Ureter (tissue), 1 donor: ENCODE measurements around the gene GUCA2A. TPM values are rescaled to one million over a fixed set of nuclear protein-coding genes. Genes with fewer than 3 reads are reported as not detected.
A peak's percentile ranks its signal among the peaks of the same experiment; 100 is the strongest.

ENCODE experiments used
- DNase-seq: peaks from one replicate; pipeline ENCODE4 v3.0.0-alpha.2; 2020; ENCODE audit warnings: low spot score
- total RNA-seq: library from RNA; stranded (reverse); gene quantifications from one replicate; pipeline ENCODE4 v1.2.4, GENCODE V29; 2023
- donor health status: DM: yes; HTN: yes; CAD: no.

GUCA2A gene
- total RNA-seq, 1 donor from 2014 or later: not detected

DNA sequence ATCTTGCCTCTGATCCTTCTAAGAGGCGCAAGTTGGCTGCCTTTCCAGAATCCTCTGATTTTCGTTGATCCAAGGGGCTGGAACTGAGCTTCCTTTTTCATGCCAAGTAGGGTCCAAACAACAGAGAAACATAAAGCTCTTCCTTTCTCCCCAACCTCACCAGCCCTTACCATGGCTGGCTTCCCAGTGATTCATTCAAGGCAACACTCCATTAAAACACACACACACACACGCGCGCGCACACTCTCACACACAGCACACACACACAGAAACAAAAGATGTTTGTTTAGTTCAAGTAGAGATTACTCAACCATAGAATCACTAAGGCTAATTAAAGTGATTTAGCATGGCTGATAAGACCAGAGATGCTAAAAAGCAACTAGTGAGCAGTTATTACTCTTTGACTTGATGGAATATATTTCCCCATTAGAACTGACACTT is 13.0 kb upstream of the GUCA2A start:
- DNase-seq: peak; percentile 72

GRCh38 chr1:42176902-42177519 is 12.5 kb upstream of the GUCA2A start:
- no peak for DNase-seq

DNA sequence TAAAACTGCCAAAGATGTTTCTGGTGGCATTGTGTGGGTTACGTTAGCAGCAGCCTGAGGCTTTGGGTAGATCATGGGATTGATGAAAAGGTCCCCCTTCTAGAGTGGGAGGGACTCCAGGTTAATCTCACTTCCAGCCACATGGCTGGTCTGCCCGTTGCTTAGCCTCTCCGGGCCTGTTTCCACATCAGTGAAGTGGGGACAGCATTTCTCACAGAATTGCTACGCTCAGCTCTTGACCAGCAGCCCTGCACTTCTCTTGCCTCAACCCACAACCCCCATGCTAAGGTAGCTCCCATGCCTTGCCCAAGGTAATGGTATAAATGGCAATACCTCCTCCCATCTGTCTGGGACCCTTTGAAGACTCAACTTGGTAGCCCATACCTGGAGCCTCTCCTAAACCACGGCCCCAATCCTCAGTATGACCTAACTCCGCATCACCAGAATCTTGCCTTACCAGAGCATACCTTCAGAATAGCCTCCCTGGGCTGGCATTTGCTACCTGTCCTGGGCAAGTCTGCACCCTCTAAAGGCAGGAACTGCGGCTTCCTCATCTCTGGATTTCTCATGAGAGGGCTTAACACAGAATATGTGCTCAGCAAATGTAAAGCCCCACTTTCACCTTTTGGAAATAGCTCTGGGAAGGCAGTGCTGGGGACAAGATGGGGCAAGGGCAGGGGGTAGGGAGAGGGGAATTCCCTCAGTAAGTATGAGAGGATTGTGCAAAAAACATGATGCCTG is 10.9 kb upstream of the GUCA2A start:
- DNase-seq: no peak

DNA sequence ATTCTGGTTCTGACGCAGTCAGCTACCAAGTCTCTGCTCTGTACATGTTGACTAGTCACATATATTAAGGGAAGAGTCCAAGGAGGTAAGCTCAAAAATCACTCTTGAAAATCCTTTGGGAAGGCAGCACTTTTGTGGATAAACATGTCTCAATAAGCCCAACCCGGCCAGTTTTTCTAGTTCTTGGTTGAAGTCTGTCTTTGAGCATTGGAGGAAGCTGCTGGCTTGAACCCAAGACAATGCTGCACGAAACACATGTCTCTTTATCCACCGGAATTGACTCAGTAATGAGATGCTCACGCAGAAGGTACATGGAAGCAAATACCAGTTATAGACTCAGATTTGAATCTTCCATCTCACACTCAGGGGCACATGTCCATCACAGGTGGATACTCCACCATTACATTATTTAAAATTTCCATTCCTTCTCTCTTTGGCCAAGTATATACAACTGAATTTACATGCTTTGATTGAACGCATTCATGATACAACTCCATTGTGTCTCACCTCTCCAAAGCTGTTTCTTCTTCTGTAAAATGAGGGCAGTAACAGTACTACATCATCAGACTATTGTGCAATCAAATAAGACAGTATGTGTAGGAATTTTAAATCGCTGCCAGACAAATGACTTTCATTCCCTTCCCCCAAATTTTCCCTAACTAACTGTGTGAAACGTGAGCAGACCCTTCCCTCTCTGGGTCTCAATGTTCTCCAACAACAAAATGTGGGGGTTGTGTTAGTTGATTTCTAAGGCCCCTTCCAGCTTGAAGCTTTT is 9.6 kb upstream of the GUCA2A start:
- DNase-seq: peak; percentile 59

DNA sequence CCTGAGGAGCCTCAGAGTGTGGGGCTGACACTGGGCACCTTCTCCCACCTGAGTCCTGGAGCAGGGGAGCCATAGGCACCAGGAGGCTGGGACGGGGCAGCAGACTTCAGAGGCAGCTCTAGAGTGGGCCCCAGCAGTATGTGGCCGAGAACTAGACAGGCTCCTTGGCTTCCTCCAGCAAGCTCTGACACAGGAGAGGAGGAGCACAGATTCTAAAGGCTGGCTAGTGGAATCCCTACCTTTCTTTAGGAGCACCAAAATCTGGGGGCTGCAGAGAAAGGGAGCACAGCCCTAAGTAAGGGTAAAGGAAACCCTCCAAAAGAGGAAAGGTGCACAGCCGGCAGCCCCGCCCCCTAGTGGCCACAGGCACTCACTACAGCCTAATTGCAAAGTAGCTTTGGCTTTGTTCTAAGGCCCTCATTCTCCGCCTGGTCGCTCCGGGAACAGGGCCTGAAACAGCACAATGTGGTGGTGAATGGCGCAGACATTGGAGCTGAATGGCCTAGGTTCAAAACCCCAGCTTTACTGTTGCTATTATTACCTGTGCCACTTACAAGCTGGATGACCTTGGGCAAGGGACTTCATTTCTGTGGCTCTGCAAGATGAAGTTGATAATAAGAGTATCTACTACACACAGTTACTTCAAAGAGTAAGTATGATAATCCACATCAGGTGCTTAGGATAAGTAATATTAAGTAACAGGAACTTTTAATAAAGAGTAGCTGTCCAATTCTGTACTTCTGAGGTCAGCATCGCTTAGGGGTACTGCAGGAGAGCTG is 8.8 kb upstream of the GUCA2A start:
- DNase-seq: peak; percentile 68

- DNase-seq: no peak
Measured at GRCh38 chr1:42172381-42173133, 8.0 kb upstream of the GUCA2A start.

- no peak for DNase-seq
Measured at GRCh38 chr1:42171679-42172266, 7.2 kb upstream of the GUCA2A start.

DNA sequence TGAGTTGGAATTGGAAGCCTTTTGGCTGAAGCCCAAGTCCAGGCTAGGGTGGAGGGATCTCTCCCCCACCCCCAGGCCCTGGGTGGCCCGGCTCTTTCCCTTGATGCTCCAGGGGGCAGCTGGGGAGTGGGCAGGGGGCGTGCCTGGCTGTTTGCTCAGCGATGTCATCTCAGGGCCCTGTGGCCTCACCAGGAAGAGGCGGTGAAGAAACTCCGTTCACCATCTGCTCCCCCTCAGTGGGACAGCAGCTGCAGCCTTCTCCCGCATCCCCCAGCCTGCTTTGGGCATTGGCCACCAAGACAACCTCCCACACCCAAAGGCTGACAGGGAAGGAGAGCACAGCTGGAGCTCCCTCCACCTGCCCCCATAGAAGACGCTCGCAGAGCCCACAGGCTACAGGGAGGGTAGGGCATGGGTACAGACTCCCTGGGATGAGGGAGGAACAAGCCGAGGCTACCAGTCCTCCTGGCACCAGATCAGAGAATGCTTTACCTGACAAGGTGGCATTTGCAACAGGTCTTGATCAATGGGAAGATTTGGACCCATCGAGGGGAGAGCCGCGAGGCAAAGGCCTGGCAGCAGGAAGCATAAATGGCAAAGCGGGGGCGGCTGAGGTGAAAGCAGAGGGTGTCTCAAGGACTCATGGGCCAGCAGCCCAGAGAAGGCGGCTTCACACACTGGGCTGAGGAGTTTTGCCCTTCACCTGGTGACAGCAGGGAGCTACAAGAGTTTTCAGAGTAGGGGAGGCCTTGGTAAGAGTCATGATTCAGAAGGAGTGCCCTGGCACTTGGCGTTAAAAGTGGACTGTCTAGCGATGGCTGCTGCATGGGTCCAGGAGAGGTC is 6.5 kb upstream of the GUCA2A start:
- no peak for DNase-seq

GRCh38 chr1:42168763-42169162 is 4.2 kb upstream of the GUCA2A start:
- DNase-seq: no peak

DNA sequence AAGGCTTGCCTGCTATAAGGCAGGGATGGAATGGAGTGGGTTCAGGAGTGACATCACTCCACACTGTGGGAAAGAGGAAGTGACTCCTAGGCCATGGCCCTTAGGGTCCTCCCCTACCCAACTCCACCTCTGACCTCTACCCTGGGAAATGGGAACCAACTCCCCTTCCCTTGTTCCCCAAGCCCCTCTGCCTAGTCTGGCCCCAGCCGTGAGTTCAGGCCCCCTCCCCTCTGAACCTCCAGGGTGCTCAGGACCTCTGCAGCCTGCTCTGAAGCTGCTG is 3.8 kb upstream of the GUCA2A start:
- no peak for DNase-seq

GRCh38 chr1:42167611-42168390 is 3.3 kb upstream of the GUCA2A start:
- no peak for DNase-seq

GRCh38 chr1:42165511-42166210 is 1.1 kb upstream of the GUCA2A start:
- DNase-seq: peak; percentile 85

DNA sequence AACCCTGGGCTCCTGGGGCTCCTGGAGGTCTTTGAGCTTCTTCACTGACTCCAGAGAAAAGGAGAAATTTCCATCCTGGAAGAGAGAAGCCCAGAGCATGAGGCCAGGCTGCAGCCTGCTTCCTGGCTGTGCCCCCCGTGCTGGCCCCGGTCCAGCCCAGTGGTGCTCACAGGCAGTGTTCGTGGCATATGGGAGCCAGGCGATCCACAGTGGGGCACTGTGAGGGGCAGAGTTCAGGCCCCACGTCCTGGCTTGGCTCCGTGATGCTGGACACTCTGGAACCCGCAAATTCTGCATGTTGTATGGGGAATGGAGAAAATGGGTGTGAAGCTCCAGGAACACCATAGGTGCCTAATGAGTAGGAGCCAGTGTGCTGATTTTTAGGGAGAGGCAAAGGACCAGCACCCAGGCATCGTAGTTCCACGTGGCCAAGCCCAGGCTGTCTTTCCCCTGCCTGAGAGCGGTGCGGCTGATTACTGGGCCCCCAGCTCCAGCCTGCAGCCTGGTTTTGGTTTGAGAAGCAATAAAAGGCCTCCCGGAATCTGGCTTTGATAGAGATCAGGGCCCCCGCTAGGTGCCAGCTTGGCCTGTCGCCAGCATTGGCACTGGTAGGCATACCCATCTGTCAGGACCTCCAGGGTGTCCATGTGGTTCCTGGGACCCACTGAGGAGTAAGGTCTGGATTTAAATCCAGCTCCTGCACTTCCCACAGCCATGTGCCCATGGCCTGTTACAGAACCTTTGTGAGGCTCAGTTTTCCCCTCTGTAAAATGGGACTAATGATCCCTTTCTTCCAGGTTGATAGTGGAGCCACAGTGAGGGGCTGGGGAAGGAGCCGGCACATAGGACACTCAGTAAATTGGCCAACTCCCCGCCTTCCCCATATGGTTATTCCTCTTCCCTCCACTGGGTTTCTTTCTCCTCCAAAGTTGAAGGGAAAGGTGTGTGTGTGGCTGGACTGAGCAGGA is 725 bp downstream of the GUCA2A start:
- no peak for DNase-seq

DNA sequence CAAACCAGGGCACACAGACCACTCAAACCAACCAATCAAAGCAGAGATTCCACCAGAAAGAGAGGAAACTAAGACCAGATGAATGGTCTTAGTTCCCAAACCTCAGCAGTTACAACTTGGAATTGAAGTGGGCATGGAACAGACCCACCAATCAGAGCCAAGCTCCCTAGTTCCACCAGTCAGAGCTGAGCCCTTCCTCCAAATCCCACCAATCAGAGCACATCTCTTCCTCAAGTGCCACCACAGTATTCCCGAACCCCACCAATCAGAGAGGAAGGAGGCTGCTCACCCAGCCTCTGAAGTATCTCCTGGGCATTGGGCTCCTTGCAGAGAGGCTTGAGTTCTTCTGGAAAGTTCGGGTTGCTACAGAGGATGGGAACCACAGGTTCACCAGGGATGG is 1.4 kb downstream of the GUCA2A start:
- DNase-seq: no peak

DNA sequence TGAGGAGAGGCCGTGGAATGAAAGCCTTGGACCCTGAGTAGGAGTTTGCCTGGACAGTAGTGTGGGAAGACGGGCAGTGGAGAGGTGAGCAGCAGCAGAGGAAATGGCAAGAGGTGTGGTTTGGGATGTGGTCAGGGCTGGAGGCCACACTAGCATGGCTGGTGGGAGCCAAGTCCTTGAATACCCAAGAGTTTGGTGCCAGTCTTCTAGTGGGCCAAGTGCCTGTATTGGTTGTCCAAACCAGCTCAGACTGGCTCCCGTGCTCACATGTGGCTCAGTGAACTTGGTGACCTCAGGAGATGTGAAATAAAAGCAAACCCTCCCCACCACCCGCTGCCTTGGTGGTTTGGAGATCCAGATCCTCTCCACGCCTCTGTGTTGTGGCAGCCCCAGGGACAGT is 2.4 kb downstream of the GUCA2A start:
- DNase-seq: no peak

DNA sequence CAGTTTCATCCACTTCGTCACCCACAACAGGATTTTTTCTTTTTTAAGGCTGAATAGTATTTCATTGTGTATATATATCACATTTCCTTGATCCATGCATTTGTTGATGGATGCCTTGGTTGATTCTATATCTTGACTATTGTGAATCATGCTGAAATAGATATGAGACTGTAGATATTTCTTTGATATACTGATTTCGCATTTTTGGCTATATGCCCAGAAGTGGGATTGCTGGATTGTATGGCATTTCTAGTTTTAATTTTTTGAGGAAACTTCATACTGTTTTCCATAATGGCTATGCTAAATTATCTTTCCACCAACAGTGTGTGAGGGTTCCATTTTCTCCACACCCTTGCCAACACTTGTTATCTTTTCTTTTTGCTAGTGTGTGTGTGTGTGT is 6.4 kb downstream of the GUCA2A start:
- no peak for DNase-seq

DNA sequence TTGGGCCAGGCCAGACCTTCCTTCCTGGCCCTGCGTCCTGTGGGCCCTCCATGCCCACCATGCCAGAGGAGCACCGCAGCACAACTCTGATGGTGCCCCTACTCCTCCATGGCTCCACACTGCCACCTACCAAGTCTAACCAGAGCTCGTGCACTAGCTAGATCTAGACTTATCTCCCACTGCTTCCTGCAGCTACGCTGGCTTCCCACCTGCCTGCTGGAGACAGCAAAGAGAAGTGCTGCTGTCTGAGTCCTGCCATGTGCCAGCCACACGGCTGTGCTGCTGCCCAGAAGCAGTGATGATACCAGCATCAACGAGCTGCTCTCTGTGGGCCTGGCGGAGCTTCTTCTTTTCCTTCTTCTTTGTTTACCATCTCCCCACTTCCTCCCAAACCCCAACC is 6.9 kb downstream of the GUCA2A start:
- no peak for DNase-seq

DNA sequence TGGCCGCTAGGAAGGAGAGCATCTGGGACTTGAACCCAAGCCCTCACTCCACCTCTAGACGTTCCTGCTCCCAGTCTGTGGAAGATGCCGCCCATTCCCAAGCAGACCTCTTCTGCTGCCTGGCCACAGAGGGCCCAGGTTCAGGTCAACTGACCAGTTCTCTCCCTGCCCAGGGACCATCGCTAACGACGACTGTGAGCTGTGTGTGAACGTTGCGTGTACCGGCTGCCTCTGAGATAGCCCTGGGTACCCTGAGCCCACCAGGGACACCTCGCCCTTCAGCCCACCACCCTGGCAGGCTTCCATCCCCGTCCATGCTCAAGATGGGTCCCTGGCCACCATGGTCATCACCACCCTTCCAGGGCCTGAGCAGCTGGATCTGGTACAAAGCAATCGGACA is 9.2 kb downstream of the GUCA2A start:
- no peak for DNase-seq
